ENCODE results near the gene METTL25.

DNA sequence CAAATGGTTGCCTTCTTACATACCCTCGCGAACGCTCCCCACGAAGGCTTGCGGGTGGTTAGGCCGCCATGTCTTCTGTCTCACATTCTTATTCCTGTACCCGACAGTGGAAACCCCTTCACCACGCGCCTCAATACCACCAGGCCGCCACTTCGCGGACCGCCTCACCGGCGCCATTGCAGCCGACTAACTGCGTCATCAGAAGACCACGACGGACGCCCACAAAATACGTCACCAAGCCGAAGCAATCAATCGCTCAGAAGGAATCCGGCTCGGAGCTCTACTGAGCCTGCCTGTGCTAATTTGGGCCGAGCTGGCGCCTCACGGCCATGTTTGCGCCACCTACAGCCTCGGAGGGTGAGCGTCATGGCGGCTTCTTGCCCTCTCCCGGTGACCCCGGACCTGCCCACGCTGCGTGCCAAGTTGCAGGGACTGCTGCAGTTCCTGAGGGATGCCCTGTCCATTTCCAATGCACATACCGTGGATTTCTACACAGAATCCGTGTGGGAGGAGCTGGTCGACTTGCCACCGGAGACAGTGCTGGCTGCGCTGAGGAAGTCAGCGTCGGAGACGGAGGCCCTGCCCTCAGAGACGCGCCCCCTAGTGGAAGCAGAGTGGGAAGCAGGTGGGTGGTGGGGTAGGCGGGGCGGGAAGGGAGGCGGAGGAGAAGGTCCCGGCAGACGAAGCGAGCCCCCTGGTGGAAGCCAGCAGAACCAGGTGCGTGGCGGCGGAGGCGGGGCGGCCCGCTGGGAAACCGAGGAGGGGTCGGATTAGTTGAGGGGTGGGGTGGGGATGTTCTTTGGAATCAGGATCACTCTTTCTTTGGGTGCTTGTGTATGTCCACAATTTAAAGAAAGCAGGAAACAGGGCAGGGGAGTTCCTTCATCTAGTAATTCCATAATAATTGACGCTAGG lies at the start of gene METTL25, which contains the start of gene CCDC59:
- peak; percentile 94 for TF ChIP-seq POLR2A (IDR thresholded peaks at IDR 0.05; ENCODE audit: low read length)
- TF ChIP-seq GATA1 (IDR thresholded peaks at IDR 0.05; ENCODE audit: low read depth, low read length) = no peak
